HepG2 (cell line): ENCODE data around the gene AK9. TPM values are rescaled to one million over a fixed set of nuclear protein-coding genes. Genes with fewer than 3 reads are reported as not detected.

ENCODE experiments used
- ATAC-seq: fragments of 200-7000 bp; cut with Tn5 transposase; 3 replicates; pipeline ENCODE4 v1.9.1; 2020; ENCODE audit warnings: mild to moderate bottlenecking, moderate library complexity
- BruUV-seq: library from RNA; stranded (reverse); fragments of 400-500 nt; replicated peaks from 2 replicates; lab custom pipeline; 2021; lab: Mats Ljungman, UMichigan
- CTCF ChIA-PET: fragments of 300-600 bp; formaldehyde crosslinking; extraction: SDS; loops from one replicate; lab custom pipeline; 2021; ENCODE audit warnings: low total read pairs, inconsistent platforms, low intra/inter-chr PET ratio; lab: Yijun Ruan, JAX
- POLR2A ChIA-PET: fragments of 350-600 bp; sonication (Branson Sonifier 250); formaldehyde crosslinking; loops from one replicate; lab custom pipeline; 2020; ENCODE audit warnings: antibody characterized with exemption, inconsistent platforms; lab: Yijun Ruan, JAX
- DNase-seq: peaks from one replicate; pipeline ENCODE4 v3.0.0-alpha.2; 2015; ENCODE audit warnings: low spot score
- FAIRE-seq: peaks from 3 replicates; lab custom pipeline; 2011; peaks lifted over from hg19 to GRCh38; lab: Jason Lieb, UNC
- H2AFZ ChIP-seq: one replicate; pipeline ENCODE4 v1.6.1; 2011; ENCODE audit warnings: low read length, inconsistent platforms
- H3K27ac ChIP-seq: fragments of 300-600 bp; 3 replicates; pipeline ENCODE4 v1.8.0; 2011; ENCODE audit warnings: mixed run types, mild to moderate bottlenecking, mixed read lengths, low read length, inconsistent platforms; ENCODE audit not compliant: insufficient read depth; ENCODE audit errors: extremely low read length
- H3K27me3 ChIP-seq, 2 experiments: fragments of 200-600 bp in 1 of 2; 2 replicates in 1 of 2; 3 replicates in 1 of 2; pipeline versions ENCODE4 v1.6.0 to v1.8.0; 2011; ENCODE audit warnings: low read length in 2 of 2, mild to moderate bottlenecking in 2 of 2, moderate library complexity in 2 of 2, inconsistent platforms in 1 of 2; ENCODE audit not compliant: insufficient read depth in 2 of 2, control insufficient read depth in 1 of 2
- H3K36me3 ChIP-seq, 2 experiments: fragments of 200-600 bp in 1 of 2; replicated peaks in 1 of 2; 2 replicates in 1 of 2; 3 replicates in 1 of 2; pipeline versions ENCODE4 v1.5.1 to v1.8.0; 2011; ENCODE audit warnings: low read length in 2 of 2, inconsistent platforms in 1 of 2; ENCODE audit not compliant: insufficient read depth in 2 of 2, control insufficient read depth in 1 of 2
- H3K4me1 ChIP-seq: 2 replicates; pipeline ENCODE4 v1.5.1; 2012; ENCODE audit warnings: low read length, inconsistent platforms; ENCODE audit not compliant: insufficient read depth
- H3K4me2 ChIP-seq: 2 replicates; pipeline ENCODE4 v1.6.0; 2011; ENCODE audit warnings: low read depth, low read length, inconsistent platforms
- H3K4me3 ChIP-seq, 3 experiments: fragments of 200-600 bp in 1 of 3; sonication (generic), shearing (Covaris generic) in 1 of 3; replicated peaks in 1 of 3; 2 replicates each; pipeline ENCODE4 v1.5.1; 2011 to 2016; ENCODE audit warnings: low read length in 3 of 3, inconsistent platforms in 2 of 3, low read depth in 2 of 3, mild to moderate bottlenecking in 2 of 3, control low read depth in 1 of 3, mixed read lengths in 1 of 3; ENCODE audit not compliant: insufficient read depth in 1 of 3
- H3K79me2 ChIP-seq: one replicate; pipeline ENCODE4 v1.6.1; 2011; ENCODE audit warnings: low read length, inconsistent platforms; ENCODE audit not compliant: insufficient read depth
- H3K9ac ChIP-seq: 2 replicates; pipeline ENCODE4 v1.6.0; 2011; ENCODE audit warnings: mild to moderate bottlenecking, low read depth, low read length, inconsistent platforms; ENCODE audit not compliant: insufficient read depth
- H3K9me3 ChIP-seq: 2 replicates; pipeline ENCODE4 v1.5.1; 2012; ENCODE audit warnings: mild to moderate bottlenecking, low read length
- H4K20me1 ChIP-seq: 2 replicates; pipeline ENCODE4 v1.6.0; 2011; ENCODE audit warnings: inconsistent platforms, mild to moderate bottlenecking, low read length, moderate library complexity; ENCODE audit not compliant: insufficient read depth
- AGO1 ChIP-seq: fragments of 200-400 bp; formaldehyde crosslinking; IDR thresholded peaks from 2 replicates; pipeline ENCODE4 v1.6.1; 2017; ENCODE audit warnings: mild to moderate bottlenecking, low read depth, low read length, moderate library complexity; ENCODE audit not compliant: poor library complexity, severe bottlenecking
- ATF7 ChIP-seq, 2 experiments: fragments of 450-650 bp in 1 of 2; sonication (generic) in 1 of 2; formaldehyde crosslinking in 1 of 2; IDR thresholded peaks; 2 replicates each; pipeline versions ENCODE4 v1.4.0 to v1.6.1; 2016 to 2020; ENCODE audit warnings: antibody characterized with exemption in 1 of 2, mild to moderate bottlenecking in 1 of 2, missing genetic modification reagents in 1 of 2
- CBFB ChIP-seq: sonication (generic); formaldehyde crosslinking; IDR thresholded peaks from 2 replicates; pipeline ENCODE4 v1.4.0; 2020; ENCODE audit warnings: missing genetic modification reagents
- DNMT1 ChIP-seq: sonication (generic); formaldehyde crosslinking; IDR thresholded peaks from 2 replicates; pipeline ENCODE4 v1.5.1; 2020; ENCODE audit warnings: mild to moderate bottlenecking, missing genetic modification reagents
- MED13 ChIP-seq: sonication (generic); formaldehyde crosslinking; IDR thresholded peaks from 2 replicates; pipeline ENCODE4 v1.5.0; 2020; ENCODE audit warnings: missing genetic modification reagents
- ZFX ChIP-seq: sonication (generic); formaldehyde crosslinking; IDR thresholded peaks from 2 replicates; pipeline ENCODE4 v1.4.0; 2020; ENCODE audit warnings: mild to moderate bottlenecking, low read depth, missing genetic modification reagents, moderate library complexity
- ZNF766 ChIP-seq: sonication (generic); formaldehyde crosslinking; IDR thresholded peaks from 2 replicates; pipeline ENCODE4 v1.5.0; 2020; ENCODE audit warnings: missing genetic modification reagents, borderline replicate concordance
- ZSCAN20 ChIP-seq: sonication (generic); formaldehyde crosslinking; IDR thresholded peaks from 2 replicates; pipeline ENCODE4 v1.4.0; 2020; ENCODE audit warnings: missing genetic modification reagents, mild to moderate bottlenecking, borderline replicate concordance
- WGBS: methylation state at CpG from one replicate; pipeline ENCODE4 v1.1.6; 2017; ENCODE audit warnings: low lambda C conversion rate; 5-methylcytosine and 5-hydroxymethylcytosine counted together
- in situ Hi-C: cut with HindIII; loops from 2 replicates; pipeline ENCODE4 v1.10.0; 2017; ENCODE audit warnings: low pct_unique_long_range_greater_than_20kb; ENCODE audit not compliant: extremely low pct_ligation_motif_present
- intact Hi-C: fragments of 100-400 bp; cut with micrococcal nuclease; formaldehyde crosslinking; loops from one replicate; pipeline ENCODE4 v1.10.0; 2022; ENCODE audit not compliant: unreplicated experiment
- polyA plus RNA-seq, 8 experiments: library from polyadenylated mRNA; depleted of rRNA in 3 of 8; stranded (reverse) in 7 of 8; unstranded in 1 of 8; fragments of >200 nt; fragmentation: Illumina TruSeq in 4 of 8; extraction: Trizol in 4 of 8; gene quantifications; 2 replicates each; pipeline versions ENCODE4 v1.2.1 to v1.2.3, GENCODE V29; 2011 to 2016; ENCODE audit warnings: low read depth in 4 of 8, missing spikeins in 1 of 8, mixed read lengths in 1 of 8; ENCODE audit not compliant: insufficient read depth in 1 of 8
- total RNA-seq, 5 experiments: library from RNA; depleted of rRNA; stranded (reverse); fragments of >200 nt; fragmentation: Illumina TruSeq; extraction: Trizol; gene quantifications; 2 replicates each; pipeline ENCODE4 v1.2.3, GENCODE V29; 2016; ENCODE audit warnings: low read depth in 1 of 5
- TF ChIP-seq, protein P1 (sequence below): sonication (generic); formaldehyde crosslinking; IDR thresholded peaks from 2 replicates; pipeline ENCODE4 v1.4.0; 2020; ENCODE audit warnings: missing genetic modification reagents
- TF ChIP-seq, protein P2 (sequence below): sonication (generic); formaldehyde crosslinking; conservative IDR thresholded peaks from 2 replicates; pipeline ENCODE4 v1.8.0; 2022; ENCODE audit warnings: low read depth, missing genetic modification reagents
- TF ChIP-seq, protein P3 (sequence below): sonication (generic); formaldehyde crosslinking; IDR thresholded peaks from 2 replicates; pipeline ENCODE4 v1.4.0; 2020; ENCODE audit warnings: missing genetic modification reagents

Gene AK9
- total and polyA plus RNA-seq, 2 of the 13 experiments (the other 11 are each of a cell fraction or from before 2014, with no cell fraction given) = 3.2 to 4.8 TPM

DNA sequence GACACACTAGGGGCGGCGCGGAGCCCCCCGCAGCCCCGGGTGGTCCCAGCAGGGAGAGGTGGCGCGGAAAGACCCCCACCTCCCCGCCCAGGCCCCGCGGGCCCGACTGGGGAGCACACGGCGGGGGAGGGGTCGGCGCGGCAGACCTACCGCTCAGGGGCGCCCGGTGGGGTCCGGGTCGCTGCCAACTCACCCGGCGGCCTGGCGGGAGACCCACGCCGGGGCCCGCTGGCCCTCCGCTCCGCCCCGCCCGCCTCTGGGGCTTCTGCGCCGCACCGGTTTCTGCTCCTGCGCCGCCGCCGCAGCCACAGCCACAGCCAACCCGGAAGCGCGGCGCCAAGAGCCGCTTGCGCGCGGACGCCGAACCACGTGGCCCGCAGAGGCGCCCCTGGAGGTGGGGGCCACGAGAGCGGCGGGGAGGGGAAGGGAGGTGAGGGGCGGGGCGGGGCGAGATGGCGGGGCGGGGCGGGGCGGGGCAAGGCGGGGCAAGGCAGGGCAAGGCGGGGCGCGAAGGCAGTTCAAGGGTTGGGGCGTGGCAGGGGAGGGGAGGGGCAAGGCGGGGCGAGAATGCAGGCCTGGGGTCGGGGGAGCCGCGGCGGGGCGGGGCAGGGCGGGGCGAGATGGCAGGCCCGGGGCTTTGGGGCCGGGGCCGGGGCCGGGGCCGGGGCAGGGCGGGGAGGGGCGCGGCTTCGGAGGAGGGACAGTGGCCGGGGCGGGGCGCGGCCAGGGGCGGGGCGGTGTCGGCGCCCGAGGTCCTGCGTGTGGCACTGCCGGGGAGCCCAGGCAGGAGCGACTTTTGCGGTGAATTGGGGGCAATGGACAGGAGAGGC, 207.9 kb downstream of the AK9 start, which contains the start of gene ZBTB24:
TSS of gene ZBTB24 (minus strand) at position 315 of the 830 bp plus-strand sequence. CDS start 1,193 bp downstream, outside the sequence.
- H3K27ac ChIP-seq = peak within 1 kb of the TSS; percentile 61
- BruUV-seq = no TSS peak
- DNase-seq (peak; percentile 76), ATAC-seq (peak; percentile 95), FAIRE-seq (no peak)
- intact Hi-C loops (no loop called here), in situ Hi-C loops (no loop called here)
- H3K4me1 ChIP-seq = peaks cover 49% of the 10 kb centered on the region
- POLR2A ChIA-PET = interaction anchor here (0.6 to 1.3 kb wide), 3 partner anchors 99 to 1483 kb away, joined by 3 to 5 read pairs (median 3); no protein-coding TSS in a partner anchor
- H3K4me3 ChIP-seq = peak within 1 kb of the TSS; percentile 71 to 91 (median 79)
- peak within 1 kb of the TSS; percentile 68 for H2AFZ ChIP-seq
- CTCF ChIA-PET = no interaction called here
- peak within 1 kb of the TSS; percentile 79 for H3K9ac ChIP-seq
- peak within 1 kb of the TSS; percentile 87 for H3K4me2 ChIP-seq
- H3K79me2 ChIP-seq = peaks cover 14% of the 10 kb centered on the region
- peaks cover 0 to 8% of the 10 kb centered on the region in 2 experiments; a peak in 3 of 5 replicates for H3K36me3 ChIP-seq
- WGBS = 7% methylated on average over 21 of the region's 97 CpGs
- H3K27me3 ChIP-seq = 0 out of 5 replicates have a peak, but pooled peaks cover 0 to 4% of the 10 kb centered on the region in 2 experiments
- no peaks in the 10 kb centered on the region for H3K9me3 ChIP-seq
- H4K20me1 ChIP-seq = no peaks in the 10 kb centered on the region
- TF ChIP-seq CBFB (CRISPR knock-in tag) (no peak), DNMT1 (CRISPR knock-in tag) (no peak), ZFX (CRISPR knock-in tag) (peak; percentile 80), ZSCAN20 (CRISPR knock-in tag) (no peak), ZNF766 (no peak), AGO1 (no peak), MED13 (CRISPR knock-in tag) (no peak), ATF7 (IDR thresholded peaks at IDR 0.05) (no peak), ATF7 (CRISPR knock-in tag; IDR thresholded peaks at IDR 0.05) (no peak)
- TF ChIP-seq, protein P1, sequence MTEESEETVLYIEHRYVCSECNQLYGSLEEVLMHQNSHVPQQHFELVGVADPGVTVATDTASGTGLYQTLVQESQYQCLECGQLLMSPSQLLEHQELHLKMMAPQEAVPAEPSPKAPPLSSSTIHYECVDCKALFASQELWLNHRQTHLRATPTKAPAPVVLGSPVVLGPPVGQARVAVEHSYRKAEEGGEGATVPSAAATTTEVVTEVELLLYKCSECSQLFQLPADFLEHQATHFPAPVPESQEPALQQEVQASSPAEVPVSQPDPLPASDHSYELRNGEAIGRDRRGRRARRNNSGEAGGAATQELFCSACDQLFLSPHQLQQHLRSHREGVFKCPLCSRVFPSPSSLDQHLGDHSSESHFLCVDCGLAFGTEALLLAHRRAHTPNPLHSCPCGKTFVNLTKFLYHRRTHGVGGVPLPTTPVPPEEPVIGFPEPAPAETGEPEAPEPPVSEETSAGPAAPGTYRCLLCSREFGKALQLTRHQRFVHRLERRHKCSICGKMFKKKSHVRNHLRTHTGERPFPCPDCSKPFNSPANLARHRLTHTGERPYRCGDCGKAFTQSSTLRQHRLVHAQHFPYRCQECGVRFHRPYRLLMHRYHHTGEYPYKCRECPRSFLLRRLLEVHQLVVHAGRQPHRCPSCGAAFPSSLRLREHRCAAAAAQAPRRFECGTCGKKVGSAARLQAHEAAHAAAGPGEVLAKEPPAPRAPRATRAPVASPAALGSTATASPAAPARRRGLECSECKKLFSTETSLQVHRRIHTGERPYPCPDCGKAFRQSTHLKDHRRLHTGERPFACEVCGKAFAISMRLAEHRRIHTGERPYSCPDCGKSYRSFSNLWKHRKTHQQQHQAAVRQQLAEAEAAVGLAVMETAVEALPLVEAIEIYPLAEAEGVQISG (CRISPR knock-in tag) = no peak; the same call in 1 of the 2 replicates
- TF ChIP-seq, protein P2, sequence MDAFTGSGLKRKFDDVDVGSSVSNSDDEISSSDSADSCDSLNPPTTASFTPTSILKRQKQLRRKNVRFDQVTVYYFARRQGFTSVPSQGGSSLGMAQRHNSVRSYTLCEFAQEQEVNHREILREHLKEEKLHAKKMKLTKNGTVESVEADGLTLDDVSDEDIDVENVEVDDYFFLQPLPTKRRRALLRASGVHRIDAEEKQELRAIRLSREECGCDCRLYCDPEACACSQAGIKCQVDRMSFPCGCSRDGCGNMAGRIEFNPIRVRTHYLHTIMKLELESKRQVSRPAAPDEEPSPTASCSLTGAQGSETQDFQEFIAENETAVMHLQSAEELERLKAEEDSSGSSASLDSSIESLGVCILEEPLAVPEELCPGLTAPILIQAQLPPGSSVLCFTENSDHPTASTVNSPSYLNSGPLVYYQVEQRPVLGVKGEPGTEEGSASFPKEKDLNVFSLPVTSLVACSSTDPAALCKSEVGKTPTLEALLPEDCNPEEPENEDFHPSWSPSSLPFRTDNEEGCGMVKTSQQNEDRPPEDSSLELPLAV (CRISPR knock-in tag) = no peak
- TF ChIP-seq, protein P3, sequence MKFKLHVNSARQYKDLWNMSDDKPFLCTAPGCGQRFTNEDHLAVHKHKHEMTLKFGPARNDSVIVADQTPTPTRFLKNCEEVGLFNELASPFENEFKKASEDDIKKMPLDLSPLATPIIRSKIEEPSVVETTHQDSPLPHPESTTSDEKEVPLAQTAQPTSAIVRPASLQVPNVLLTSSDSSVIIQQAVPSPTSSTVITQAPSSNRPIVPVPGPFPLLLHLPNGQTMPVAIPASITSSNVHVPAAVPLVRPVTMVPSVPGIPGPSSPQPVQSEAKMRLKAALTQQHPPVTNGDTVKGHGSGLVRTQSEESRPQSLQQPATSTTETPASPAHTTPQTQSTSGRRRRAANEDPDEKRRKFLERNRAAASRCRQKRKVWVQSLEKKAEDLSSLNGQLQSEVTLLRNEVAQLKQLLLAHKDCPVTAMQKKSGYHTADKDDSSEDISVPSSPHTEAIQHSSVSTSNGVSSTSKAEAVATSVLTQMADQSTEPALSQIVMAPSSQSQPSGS (CRISPR knock-in tag) = no peak
